ENCODE measurements around the gene USP30.

The USP30 gene

GRCh38 chr12:109134186-109134917, 82.0 kb downstream of the USP30 start:
- H3K4me2 ChIP-seq (ENCODE audit: low read length), result no peak overlapping the region
- H3K79me2 ChIP-seq (ENCODE audit: insufficient read depth, low read length), result no peaks in the 10 kb centered on the region
- no peaks in the 10 kb centered on the region for H3K9me2 ChIP-seq (ENCODE audit: low read depth, low read length)
- no peaks in the 10 kb centered on the region for H4K20me1 ChIP-seq (ENCODE audit: insufficient read depth, low read length)
- no peaks in the 10 kb centered on the region for H3K9me3 ChIP-seq (ENCODE audit: low read length)
- H3K27ac ChIP-seq (ENCODE audit: low read depth, low read length, poor library complexity, severe bottlenecking), result no peak overlapping the region
- H3K4me3 ChIP-seq (ENCODE audit: low read depth, low read length, poor library complexity, severe bottlenecking), result no peak overlapping the region
- H3K9ac ChIP-seq (ENCODE audit: low read length), result no peak overlapping the region
- H3K27me3 ChIP-seq (ENCODE audit: insufficient read depth, low read length), result no peaks in the 10 kb centered on the region
- peaks cover 6% of the 10 kb centered on the region for H3K4me1 ChIP-seq (ENCODE audit: insufficient read depth, low read length, severe bottlenecking)
- H3K36me3 ChIP-seq (ENCODE audit: insufficient read depth, low read length), result no peaks in the 10 kb centered on the region
- no peak overlapping the region for H2AFZ ChIP-seq (ENCODE audit: low read length)
- no peaks in the 10 kb centered on the region for H3F3A ChIP-seq (ENCODE audit: insufficient read depth, low read length)
- no peak for TF ChIP-seq EZH2 (IDR thresholded peaks at IDR 0.05; ENCODE audit: borderline replicate concordance, low read length)
- TF ChIP-seq CTCF (IDR thresholded peaks at IDR 0.05; ENCODE audit: low read length), result peak; percentile 9; the same call in 1 of the 2 replicates

- Histone ChIP-seq H3K9me3 (ENCODE audit: low read length) (no peaks in the 10 kb centered on the region), H3K36me3 (ENCODE audit: insufficient read depth, low read length) (no peaks in the 10 kb centered on the region), H3K4me1 (ENCODE audit: insufficient read depth, low read length, severe bottlenecking) (no peaks in the 10 kb centered on the region), H3K4me2 (ENCODE audit: low read length) (no peak overlapping the region), H4K20me1 (ENCODE audit: insufficient read depth, low read length) (no peaks in the 10 kb centered on the region), H3F3A (ENCODE audit: insufficient read depth, low read length) (no peaks in the 10 kb centered on the region), H3K27ac (ENCODE audit: low read depth, low read length, poor library complexity, severe bottlenecking) (no peak overlapping the region), H3K79me2 (ENCODE audit: insufficient read depth, low read length) (no peaks in the 10 kb centered on the region), H2AFZ (ENCODE audit: low read length) (no peak overlapping the region), H3K9ac (ENCODE audit: low read length) (no peak overlapping the region), H3K27me3 (ENCODE audit: insufficient read depth, low read length) (no peaks in the 10 kb centered on the region), H3K9me2 (ENCODE audit: low read depth, low read length) (no peaks in the 10 kb centered on the region), H3K4me3 (ENCODE audit: low read depth, low read length, poor library complexity, severe bottlenecking) (no peak overlapping the region)
- no peak for TF ChIP-seq CTCF (IDR thresholded peaks at IDR 0.05; ENCODE audit: low read length)
- TF ChIP-seq EZH2 (IDR thresholded peaks at IDR 0.05; ENCODE audit: borderline replicate concordance, low read length), result no peak
These were observed 84.7 kb downstream of the USP30 start for GRCh38 chr12:109137055-109137454.
